HepG2 (cell line): Measurements from ENCODE around the gene CDK2AP2. TPM values are rescaled to one million over a fixed set of nuclear protein-coding genes. Genes with fewer than 3 reads are reported as not detected.

Experiments
- HNRNPL ChIP-seq: fragments of 200-400 bp; formaldehyde crosslinking; IDR thresholded peaks from 2 replicates; pipeline ENCODE4 v1.6.1; 2017; ENCODE audit warnings: mild to moderate bottlenecking, low read depth, low read length
- MXI1 ChIP-seq: IDR thresholded peaks from 3 replicates; pipeline ENCODE4 v1.6.1; 2012; ENCODE audit warnings: low read depth, low read length, inconsistent platforms, borderline replicate concordance
- SP5 ChIP-seq: IDR thresholded peaks from 2 replicates; pipeline ENCODE4 v1.6.1; 2016; ENCODE audit warnings: low read depth, borderline replicate concordance
- TBX3 ChIP-seq: fragments of 450-650 bp; IDR thresholded peaks from 2 replicates; pipeline ENCODE4 v1.6.1; 2017; ENCODE audit warnings: antibody characterized with exemption, mild to moderate bottlenecking, inconsistent platforms, borderline replicate concordance
- TCF12 ChIP-seq, 2 experiments: fragments of 450-650 bp in 1 of 2; sonication (generic) in 1 of 2; formaldehyde crosslinking in 1 of 2; IDR thresholded peaks; 2 replicates each; pipeline versions ENCODE4 v1.6.1 to v1.8.0; 2017 to 2022; ENCODE audit warnings: antibody characterized with exemption in 1 of 2, mild to moderate bottlenecking in 1 of 2, missing genetic modification reagents in 1 of 2, moderate library complexity in 1 of 2
- ZNF431 ChIP-seq: sonication (generic); formaldehyde crosslinking; IDR thresholded peaks from 2 replicates; pipeline ENCODE4 v1.9.0; 2022; ENCODE audit warnings: missing genetic modification reagents, low read depth, mild to moderate bottlenecking, borderline replicate concordance
- ZNF746 ChIP-seq: sonication (generic); formaldehyde crosslinking; IDR thresholded peaks from 2 replicates; pipeline ENCODE4 v1.8.0; 2022; ENCODE audit warnings: mild to moderate bottlenecking, missing genetic modification reagents
- ZNF75D ChIP-seq: sonication (generic); formaldehyde crosslinking; IDR thresholded peaks from 2 replicates; pipeline ENCODE4 v1.8.1; 2023; ENCODE audit warnings: missing genetic modification reagents, mild to moderate bottlenecking, borderline replicate concordance
- polyA plus RNA-seq, 8 experiments: library from polyadenylated mRNA; depleted of rRNA in 3 of 8; stranded (reverse) in 7 of 8; unstranded in 1 of 8; fragments of >200 nt; fragmentation: Illumina TruSeq in 4 of 8; extraction: Trizol in 4 of 8; gene quantifications; 2 replicates each; pipeline versions ENCODE4 v1.2.1 to v1.2.3, GENCODE V29; 2011 to 2016; ENCODE audit warnings: low read depth in 4 of 8, missing spikeins in 1 of 8, mixed read lengths in 1 of 8; ENCODE audit not compliant: insufficient read depth in 1 of 8
- total RNA-seq, 5 experiments: library from RNA; depleted of rRNA; stranded (reverse); fragments of >200 nt; fragmentation: Illumina TruSeq; extraction: Trizol; gene quantifications; 2 replicates each; pipeline ENCODE4 v1.2.3, GENCODE V29; 2016; ENCODE audit warnings: low read depth in 1 of 5
- TF ChIP-seq, protein P1 (sequence below): sonication (generic); formaldehyde crosslinking; IDR thresholded peaks from 2 replicates; pipeline ENCODE4 v1.4.0; 2020; ENCODE audit warnings: missing genetic modification reagents
- TF ChIP-seq, protein P2 (sequence below): IDR thresholded peaks from 2 replicates; pipeline ENCODE4 v1.6.1; 2012; ENCODE audit warnings: low read depth, low read length, improper control_type of control experiment
- TF ChIP-seq, protein P3 (sequence below): sonication (generic); formaldehyde crosslinking; IDR thresholded peaks from 2 replicates; pipeline ENCODE4 v1.4.0; 2020; ENCODE audit warnings: missing genetic modification reagents, borderline replicate concordance

The CDK2AP2 gene
- total and polyA plus RNA-seq, 2 of the 13 experiments (the other 11 are each of a cell fraction or from before 2014, with no cell fraction given) = 15.0 to 23.2 TPM

GRCh38 chr11:67482827-67483798 lies 24.8 kb downstream of the CDK2AP2 start, which contains the start of gene AIP (continued):
- TF ChIP-seq, protein P1, sequence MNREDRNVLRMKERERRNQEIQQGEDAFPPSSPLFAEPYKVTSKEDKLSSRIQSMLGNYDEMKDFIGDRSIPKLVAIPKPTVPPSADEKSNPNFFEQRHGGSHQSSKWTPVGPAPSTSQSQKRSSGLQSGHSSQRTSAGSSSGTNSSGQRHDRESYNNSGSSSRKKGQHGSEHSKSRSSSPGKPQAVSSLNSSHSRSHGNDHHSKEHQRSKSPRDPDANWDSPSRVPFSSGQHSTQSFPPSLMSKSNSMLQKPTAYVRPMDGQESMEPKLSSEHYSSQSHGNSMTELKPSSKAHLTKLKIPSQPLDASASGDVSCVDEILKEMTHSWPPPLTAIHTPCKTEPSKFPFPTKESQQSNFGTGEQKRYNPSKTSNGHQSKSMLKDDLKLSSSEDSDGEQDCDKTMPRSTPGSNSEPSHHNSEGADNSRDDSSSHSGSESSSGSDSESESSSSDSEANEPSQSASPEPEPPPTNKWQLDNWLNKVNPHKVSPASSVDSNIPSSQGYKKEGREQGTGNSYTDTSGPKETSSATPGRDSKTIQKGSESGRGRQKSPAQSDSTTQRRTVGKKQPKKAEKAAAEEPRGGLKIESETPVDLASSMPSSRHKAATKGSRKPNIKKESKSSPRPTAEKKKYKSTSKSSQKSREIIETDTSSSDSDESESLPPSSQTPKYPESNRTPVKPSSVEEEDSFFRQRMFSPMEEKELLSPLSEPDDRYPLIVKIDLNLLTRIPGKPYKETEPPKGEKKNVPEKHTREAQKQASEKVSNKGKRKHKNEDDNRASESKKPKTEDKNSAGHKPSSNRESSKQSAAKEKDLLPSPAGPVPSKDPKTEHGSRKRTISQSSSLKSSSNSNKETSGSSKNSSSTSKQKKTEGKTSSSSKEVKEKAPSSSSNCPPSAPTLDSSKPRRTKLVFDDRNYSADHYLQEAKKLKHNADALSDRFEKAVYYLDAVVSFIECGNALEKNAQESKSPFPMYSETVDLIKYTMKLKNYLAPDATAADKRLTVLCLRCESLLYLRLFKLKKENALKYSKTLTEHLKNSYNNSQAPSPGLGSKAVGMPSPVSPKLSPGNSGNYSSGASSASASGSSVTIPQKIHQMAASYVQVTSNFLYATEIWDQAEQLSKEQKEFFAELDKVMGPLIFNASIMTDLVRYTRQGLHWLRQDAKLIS (CRISPR knock-in tag) = no peak
- TF ChIP-seq, protein P2, sequence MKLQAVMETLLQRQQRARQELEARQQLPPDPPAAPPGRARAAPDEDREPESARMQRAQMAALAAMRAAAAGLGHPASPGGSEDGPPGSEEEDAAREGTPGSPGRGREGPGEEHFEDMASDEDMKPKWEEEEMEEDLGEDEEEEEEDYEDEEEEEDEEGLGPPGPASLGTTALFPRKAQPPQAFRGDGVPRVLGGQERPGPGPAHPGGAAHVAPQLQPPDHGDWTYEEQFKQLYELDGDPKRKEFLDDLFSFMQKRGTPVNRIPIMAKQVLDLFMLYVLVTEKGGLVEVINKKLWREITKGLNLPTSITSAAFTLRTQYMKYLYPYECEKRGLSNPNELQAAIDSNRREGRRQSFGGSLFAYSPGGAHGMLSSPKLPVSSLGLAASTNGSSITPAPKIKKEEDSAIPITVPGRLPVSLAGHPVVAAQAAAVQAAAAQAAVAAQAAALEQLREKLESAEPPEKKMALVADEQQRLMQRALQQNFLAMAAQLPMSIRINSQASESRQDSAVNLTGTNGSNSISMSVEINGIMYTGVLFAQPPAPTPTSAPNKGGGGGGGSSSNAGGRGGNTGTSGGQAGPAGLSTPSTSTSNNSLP = no peak
- peak; percentile 97; the same call in 1 of the 2 replicates for TF ChIP-seq ZNF75D
- TF ChIP-seq MXI1 = peak; percentile 47; the same call in 1 of the 3 replicates
- TF ChIP-seq, protein P3, sequence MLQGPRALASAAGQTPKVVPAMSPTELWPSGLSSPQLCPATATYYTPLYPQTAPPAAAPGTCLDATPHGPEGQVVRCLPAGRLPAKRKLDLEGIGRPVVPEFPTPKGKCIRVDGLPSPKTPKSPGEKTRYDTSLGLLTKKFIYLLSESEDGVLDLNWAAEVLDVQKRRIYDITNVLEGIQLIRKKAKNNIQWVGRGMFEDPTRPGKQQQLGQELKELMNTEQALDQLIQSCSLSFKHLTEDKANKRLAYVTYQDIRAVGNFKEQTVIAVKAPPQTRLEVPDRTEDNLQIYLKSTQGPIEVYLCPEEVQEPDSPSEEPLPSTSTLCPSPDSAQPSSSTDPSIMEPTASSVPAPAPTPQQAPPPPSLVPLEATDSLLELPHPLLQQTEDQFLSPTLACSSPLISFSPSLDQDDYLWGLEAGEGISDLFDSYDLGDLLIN (CRISPR knock-in tag) = no peak
- no peak for TF ChIP-seq SP5 (CRISPR knock-in tag)
- TF ChIP-seq ZNF431 = peak; percentile 87; the same call in 1 of the 2 replicates
- TF ChIP-seq TBX3 = no peak
- TF ChIP-seq ZNF746 = peak; percentile 94
- TF ChIP-seq TCF12 (IDR thresholded peaks at IDR 0.05) = no peak
- no peak; the same call in 1 of the 2 replicates for TF ChIP-seq TCF12 (CRISPR knock-in tag; IDR thresholded peaks at IDR 0.05)
- TF ChIP-seq HNRNPL = 0 out of 2 replicates have a peak, but pooled peaks have one; percentile 53
